Measurements from ENCODE around the gene HDGFL2. TPM values are rescaled to one million over a fixed set of nuclear protein-coding genes. Genes with fewer than 3 reads are reported as not detected.
"Not testable (repeated sequence)": the region's sequence is repeated elsewhere in the genome, so short reads cannot be mapped to it uniquely, and the experiment has no call there.

The HDGFL2 gene
- total and polyA plus RNA-seq, 2 donors: 22.2 to 51.4 TPM

GRCh38 chr19:4524808-4525562, 52.9 kb downstream of the HDGFL2 start:
- 66% methylated on average over 23 of the region's 23 CpGs for WGBS
- H3K27ac ChIP-seq (ENCODE audit: low read depth): no peak overlapping the region
- no peaks in the 10 kb centered on the region for H3K36me3 ChIP-seq (ENCODE audit: insufficient read depth)
- DNase-seq (ENCODE audit: extremely low spot score): no peak
- no peaks in the 10 kb centered on the region for H3K4me1 ChIP-seq (ENCODE audit: insufficient read depth)
- no peak overlapping the region for H3K4me3 ChIP-seq (ENCODE audit: low read depth, low read length)

- no peak overlapping the region for H3K4me3 ChIP-seq (ENCODE audit: low read depth, low read length)
- H3K4me1 ChIP-seq (ENCODE audit: insufficient read depth): no peaks in the 10 kb centered on the region
- no peak overlapping the region for H3K27ac ChIP-seq (ENCODE audit: low read depth)
- H3K36me3 ChIP-seq (ENCODE audit: insufficient read depth): no peaks in the 10 kb centered on the region
- 76% methylated on average over 23 of the region's 23 CpGs for WGBS
- no peak for DNase-seq (ENCODE audit: extremely low spot score)
Observed at GRCh38 chr19:4525563-4526002, 53.5 kb downstream of the HDGFL2 start.

GRCh38 chr19:4527377-4527776, 55.3 kb downstream of the HDGFL2 start:
- not testable (repeated sequence) for H3K4me1 ChIP-seq (ENCODE audit: insufficient read depth); H3K27ac ChIP-seq (ENCODE audit: low read depth); H3K4me3 ChIP-seq (ENCODE audit: low read depth, low read length); DNase-seq (ENCODE audit: extremely low spot score); H3K36me3 ChIP-seq (ENCODE audit: insufficient read depth)
- 84% methylated on average over 8 of the region's 8 CpGs for WGBS

GRCh38 chr19:4528843-4529242, 56.7 kb downstream of the HDGFL2 start:
- Histone ChIP-seq H3K4me3 (ENCODE audit: low read depth, low read length) (no peak overlapping the region), H3K4me1 (ENCODE audit: insufficient read depth) (no peaks in the 10 kb centered on the region), H3K36me3 (ENCODE audit: insufficient read depth) (no peaks in the 10 kb centered on the region), H3K27ac (ENCODE audit: low read depth) (no peak overlapping the region)
- no peak for DNase-seq (ENCODE audit: extremely low spot score)
- WGBS: 77% methylated on average over 15 of the region's 15 CpGs

- no peaks in the 10 kb centered on the region for H3K36me3 ChIP-seq (ENCODE audit: insufficient read depth)
- no peak overlapping the region for H3K27ac ChIP-seq (ENCODE audit: low read depth)
- WGBS: 78% methylated on average over 14 of the region's 14 CpGs
- no peaks in the 10 kb centered on the region for H3K4me1 ChIP-seq (ENCODE audit: insufficient read depth)
- no peak overlapping the region for H3K4me3 ChIP-seq (ENCODE audit: low read depth, low read length)
- DNase-seq (ENCODE audit: extremely low spot score): no peak
Observed at GRCh38 chr19:4529924-4530522, 57.9 kb downstream of the HDGFL2 start.

- no peak overlapping the region for H3K4me3 ChIP-seq (ENCODE audit: low read depth, low read length)
- no peak for DNase-seq (ENCODE audit: extremely low spot score)
- 59% methylated on average over 28 of the region's 28 CpGs for WGBS
- H3K4me1 ChIP-seq (ENCODE audit: insufficient read depth): no peaks in the 10 kb centered on the region
- H3K36me3 ChIP-seq (ENCODE audit: insufficient read depth): no peaks in the 10 kb centered on the region
- H3K27ac ChIP-seq (ENCODE audit: low read depth): no peak overlapping the region
Observed at GRCh38 chr19:4531562-4532165, 59.6 kb downstream of the HDGFL2 start.

GRCh38 chr19:4533334-4533733, 61.2 kb downstream of the HDGFL2 start:
- Histone ChIP-seq H3K36me3 (ENCODE audit: insufficient read depth) (no peaks in the 10 kb centered on the region), H3K27ac (ENCODE audit: low read depth) (no peak overlapping the region), H3K4me1 (ENCODE audit: insufficient read depth) (no peaks in the 10 kb centered on the region), H3K4me3 (ENCODE audit: low read depth, low read length) (no peak overlapping the region)
- no peak for DNase-seq (ENCODE audit: extremely low spot score)
- 81% methylated on average over 9 of the region's 9 CpGs for WGBS

- Histone ChIP-seq H3K36me3 (ENCODE audit: insufficient read depth) (no peaks in the 10 kb centered on the region), H3K27ac (ENCODE audit: low read depth) (no peak overlapping the region), H3K4me3 (ENCODE audit: low read depth, low read length) (no peak overlapping the region), H3K4me1 (ENCODE audit: insufficient read depth) (no peaks in the 10 kb centered on the region)
- WGBS: 82% methylated on average over 9 of the region's 9 CpGs
- no peak for DNase-seq (ENCODE audit: extremely low spot score)
Observed at GRCh38 chr19:4533835-4534424, 61.8 kb downstream of the HDGFL2 start.

GRCh38 chr19:4534836-4535658, 63.0 kb downstream of the HDGFL2 start, which contains the start of gene PLIN5:
Gene PLIN5 (minus strand): TSS chr19:4535224. CDS start chr19:4534074, 1,150 bp downstream.
- 13% methylated on average over 49 of the region's 49 CpGs for WGBS
- Histone ChIP-seq H3K36me3 (ENCODE audit: insufficient read depth) (no peaks in the 10 kb centered on the region), H3K27ac (ENCODE audit: low read depth) (no peak within 1 kb of the TSS), H3K4me3 (ENCODE audit: low read depth, low read length) (peak within 1 kb of the TSS; percentile 10), H3K4me1 (ENCODE audit: insufficient read depth) (no peaks in the 10 kb centered on the region)
- no peak for DNase-seq (ENCODE audit: extremely low spot score)

GRCh38 chr19:4536798-4537197, 64.7 kb downstream of the HDGFL2 start:
- Histone ChIP-seq H3K4me1 (ENCODE audit: insufficient read depth) (no peaks in the 10 kb centered on the region), H3K27ac (ENCODE audit: low read depth) (no peak overlapping the region)
- WGBS: 53% methylated on average over 5 of the region's 5 CpGs

GRCh38 chr19:4537953-4538600, 66.0 kb downstream of the HDGFL2 start:
- no peak for DNase-seq (ENCODE audit: extremely low spot score)
- Histone ChIP-seq H3K27ac (ENCODE audit: low read depth) (no peak overlapping the region), H3K36me3 (ENCODE audit: insufficient read depth) (no peaks in the 10 kb centered on the region), H3K4me3 (ENCODE audit: low read depth, low read length) (no peak overlapping the region), H3K4me1 (ENCODE audit: insufficient read depth) (no peaks in the 10 kb centered on the region)
- WGBS: 78% methylated on average over 27 of the region's 27 CpGs

More at GRCh38 chr19:4536798-4537197, 64.7 kb downstream of the HDGFL2 start:
- Histone ChIP-seq H3K4me3 (ENCODE audit: low read depth, low read length) (no peak overlapping the region), H3K36me3 (ENCODE audit: insufficient read depth) (no peaks in the 10 kb centered on the region)
- no peak for DNase-seq (ENCODE audit: extremely low spot score)

- Histone ChIP-seq H3K27ac (ENCODE audit: low read depth) (no peak overlapping the region), H3K36me3 (ENCODE audit: insufficient read depth) (no peaks in the 10 kb centered on the region), H3K4me3 (ENCODE audit: low read depth, low read length) (no peak overlapping the region), H3K4me1 (ENCODE audit: insufficient read depth) (no peaks in the 10 kb centered on the region)
- no peak for DNase-seq (ENCODE audit: extremely low spot score)
- WGBS: 94% methylated on average over 13 of the region's 13 CpGs
Observed at GRCh38 chr19:4538601-4538954, 66.5 kb downstream of the HDGFL2 start.
